ENCODE data around the gene GFRAL. TPM values are rescaled to one million over a fixed set of nuclear protein-coding genes. Genes with fewer than 3 reads are reported as not detected.

The GFRAL gene
- total RNA-seq, 1 donor from 2014 or later, result not detected

GRCh38 chr6:55299286-55299985 is 27.8 kb upstream of the GFRAL start:
- TF ChIP-seq CTCF (conservative IDR thresholded peaks at IDR 0.05; ENCODE audit: low read depth, low read length), result no peak
- DNase-seq (ENCODE audit: low read depth), result no peak
- H3K4me3 ChIP-seq (ENCODE audit: low read depth, low read length), result no peak overlapping the region

GRCh38 chr6:55304747-55305146 is 22.5 kb upstream of the GFRAL start:
- no peak for DNase-seq (ENCODE audit: low read depth)
- H3K4me3 ChIP-seq (ENCODE audit: low read depth, low read length), result no peak overlapping the region
- TF ChIP-seq CTCF (conservative IDR thresholded peaks at IDR 0.05; ENCODE audit: low read depth, low read length), result no peak

DNA sequence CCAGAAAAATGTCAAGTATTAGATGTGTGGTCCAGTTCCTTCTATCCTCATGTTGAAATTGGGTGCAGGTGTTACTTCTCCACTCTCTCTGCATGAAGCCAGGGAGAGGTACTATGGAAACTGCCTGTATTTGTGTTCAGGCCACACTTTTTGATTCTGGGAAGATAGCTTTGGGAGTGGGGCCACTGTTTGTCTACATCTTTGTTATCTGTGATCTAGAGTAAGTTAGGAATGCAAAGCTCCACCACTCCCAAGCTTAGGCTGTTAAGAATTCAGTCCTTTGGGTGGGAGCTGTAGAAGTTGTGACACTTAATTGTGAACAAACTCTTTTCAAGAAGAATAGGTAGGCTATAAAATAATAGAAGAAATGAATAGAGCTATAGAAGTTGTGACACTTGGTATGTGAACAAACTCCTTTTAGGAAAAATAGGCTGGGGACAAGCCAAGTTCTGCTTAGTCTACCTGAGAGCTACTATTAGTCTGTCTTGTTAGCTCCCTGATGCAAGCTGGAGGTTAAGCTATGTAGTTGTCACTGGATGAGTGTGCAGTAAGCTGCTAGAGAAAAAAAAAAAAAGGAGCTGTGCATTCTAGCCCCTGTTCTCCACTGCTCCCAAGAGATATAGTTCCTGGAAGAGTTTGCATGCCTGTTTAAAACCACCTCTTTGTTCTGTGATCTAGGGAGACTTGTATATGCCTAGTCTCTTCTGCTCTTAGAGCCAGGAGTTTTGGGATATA is 7.1 kb upstream of the GFRAL start:
- TF ChIP-seq CTCF (conservative IDR thresholded peaks at IDR 0.05; ENCODE audit: low read depth, low read length), result no peak
- no peak overlapping the region for H3K4me3 ChIP-seq (ENCODE audit: low read depth, low read length)
- DNase-seq (ENCODE audit: low read depth), result no peak

DNA sequence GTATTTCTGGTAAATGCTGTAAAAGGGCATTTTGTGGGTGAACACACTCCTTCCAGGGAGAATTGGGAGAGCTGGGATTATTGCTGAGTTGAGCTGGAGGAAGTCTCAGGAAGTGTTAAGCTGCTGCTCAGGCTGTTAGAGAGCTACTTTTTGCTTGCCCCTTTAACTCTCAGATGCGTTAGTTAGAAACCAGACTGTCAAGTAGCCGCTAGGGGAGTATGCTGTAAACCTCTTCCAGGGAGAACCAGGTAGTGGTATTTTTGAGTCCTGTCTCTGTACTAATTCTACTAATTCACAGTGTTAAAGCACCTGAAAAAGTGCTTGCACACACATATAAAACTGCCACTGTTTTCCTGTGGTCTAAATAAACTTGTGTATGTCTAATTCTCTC is 6.6 kb upstream of the GFRAL start:
- H3K4me3 ChIP-seq (ENCODE audit: low read depth, low read length), result no peak overlapping the region
- no peak for TF ChIP-seq CTCF (conservative IDR thresholded peaks at IDR 0.05; ENCODE audit: low read depth, low read length)

DNA sequence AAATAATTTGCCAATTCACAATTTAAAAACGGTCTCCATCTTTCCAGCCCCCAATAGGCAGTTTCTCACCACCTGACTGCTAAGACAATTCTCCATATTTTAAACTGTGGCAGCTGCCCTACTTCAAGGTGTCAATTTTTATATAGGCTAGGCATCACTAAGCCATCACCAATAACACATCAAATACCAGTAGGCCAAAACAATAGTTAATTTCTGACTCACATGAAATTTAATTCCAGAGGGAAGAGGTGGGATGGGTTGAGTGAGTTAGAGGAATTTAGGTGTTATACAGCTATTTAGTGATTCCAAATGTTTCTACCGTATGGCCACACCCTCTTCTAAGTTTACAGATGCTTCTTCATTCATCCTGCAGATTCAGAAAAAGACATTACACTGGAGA is 49.9 kb downstream of the GFRAL start:
- H3K4me3 ChIP-seq (ENCODE audit: low read depth, low read length), result no peak overlapping the region
- no peak for DNase-seq (ENCODE audit: low read depth)

More for the DNA sequence above, 6.6 kb upstream of the GFRAL start:
- DNase-seq (ENCODE audit: low read depth), result no peak

GRCh38 chr6:55379471-55379870 is 52.2 kb downstream of the GFRAL start:
- no peak for DNase-seq (ENCODE audit: low read depth)
- no peak overlapping the region for H3K4me3 ChIP-seq (ENCODE audit: low read depth, low read length)
- TF ChIP-seq CTCF (conservative IDR thresholded peaks at IDR 0.05; ENCODE audit: low read depth, low read length), result no peak

More for the DNA sequence above, 49.9 kb downstream of the GFRAL start:
- TF ChIP-seq CTCF (conservative IDR thresholded peaks at IDR 0.05; ENCODE audit: low read depth, low read length), result no peak

Data from epithelial cell of proximal tubule (primary cell).